Breast epithelium (tissue), 3 donors: ENCODE results near the gene TET2.

Source experiments
- CTCF ChIP-seq, 3 donors: fragments of 450-650 bp; IDR thresholded peaks; one replicate each; pipeline ENCODE4 v1.5.1; 2016 to 2017; ENCODE audit warnings: antibody characterized with exemption in 3 of 3, mild to moderate bottlenecking in 3 of 3, moderate library complexity in 3 of 3
- POLR2A ChIP-seq: fragments of 450-650 bp; IDR thresholded peaks from one replicate; pipeline ENCODE4 v1.6.1; 2016; ENCODE audit warnings: antibody characterized with exemption, mild to moderate bottlenecking, moderate library complexity

DNA sequence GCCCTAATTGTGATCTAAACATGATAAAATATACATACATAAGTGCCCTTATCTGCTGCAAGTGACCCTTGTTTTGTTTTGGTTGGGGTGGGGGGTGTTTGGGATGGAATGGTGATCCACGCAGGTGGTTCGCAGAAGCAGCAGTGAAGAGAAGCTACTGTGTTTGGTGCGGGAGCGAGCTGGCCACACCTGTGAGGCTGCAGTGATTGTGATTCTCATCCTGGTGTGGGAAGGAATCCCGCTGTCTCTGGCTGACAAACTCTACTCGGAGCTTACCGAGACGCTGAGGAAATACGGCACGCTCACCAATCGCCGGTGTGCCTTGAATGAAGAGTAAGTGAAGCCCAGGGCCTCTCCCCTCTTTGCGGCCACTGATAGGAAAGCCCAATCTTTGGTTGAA lies 96.8 kb downstream of the TET2 start:
- TF ChIP-seq CTCF (IDR thresholded peaks at IDR 0.05) (no peak), POLR2A (no peak)
